Measurements from ENCODE around the gene MAST3.

DNA sequence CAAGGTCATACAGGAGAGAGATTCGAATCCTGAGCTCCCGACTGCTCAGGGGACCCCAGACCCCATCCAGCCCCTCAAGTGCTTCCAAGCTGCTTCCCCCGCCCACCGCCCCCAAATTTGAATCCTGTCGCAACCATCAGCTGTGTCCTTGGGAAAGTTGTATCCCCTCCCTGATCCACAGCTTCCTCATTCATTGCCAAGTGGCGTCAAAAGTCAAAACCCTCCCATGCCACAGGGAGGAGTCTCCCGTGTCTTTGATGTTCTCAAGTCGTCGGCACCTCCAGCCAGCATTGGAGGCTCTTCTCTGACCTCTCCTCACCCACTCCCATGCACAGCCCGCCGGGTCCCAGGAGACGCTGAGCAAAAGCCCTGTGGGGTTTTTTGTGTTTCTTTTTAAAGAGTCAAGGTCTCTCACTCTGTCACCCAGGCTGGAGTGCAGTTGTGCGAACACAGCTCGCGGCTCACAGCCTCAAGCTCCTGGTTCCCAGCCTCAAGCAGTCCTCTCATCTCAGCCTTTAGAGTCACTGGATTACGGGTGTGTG lies 73.2 kb downstream of the MAST3 start:
- TF ChIP-seq ZNF274 (IDR thresholded peaks at IDR 0.05; ENCODE audit: low read depth, low read length) (no peak), YY1 (IDR thresholded peaks at IDR 0.05; ENCODE audit: insufficient read depth, insufficient read length) (no peak), SUZ12 (IDR thresholded peaks at IDR 0.05; ENCODE audit: extremely low read depth, insufficient read depth, insufficient read length) (no peak)
